ENCODE measurements around the gene PTCH2.

The PTCH2 gene

DNA sequence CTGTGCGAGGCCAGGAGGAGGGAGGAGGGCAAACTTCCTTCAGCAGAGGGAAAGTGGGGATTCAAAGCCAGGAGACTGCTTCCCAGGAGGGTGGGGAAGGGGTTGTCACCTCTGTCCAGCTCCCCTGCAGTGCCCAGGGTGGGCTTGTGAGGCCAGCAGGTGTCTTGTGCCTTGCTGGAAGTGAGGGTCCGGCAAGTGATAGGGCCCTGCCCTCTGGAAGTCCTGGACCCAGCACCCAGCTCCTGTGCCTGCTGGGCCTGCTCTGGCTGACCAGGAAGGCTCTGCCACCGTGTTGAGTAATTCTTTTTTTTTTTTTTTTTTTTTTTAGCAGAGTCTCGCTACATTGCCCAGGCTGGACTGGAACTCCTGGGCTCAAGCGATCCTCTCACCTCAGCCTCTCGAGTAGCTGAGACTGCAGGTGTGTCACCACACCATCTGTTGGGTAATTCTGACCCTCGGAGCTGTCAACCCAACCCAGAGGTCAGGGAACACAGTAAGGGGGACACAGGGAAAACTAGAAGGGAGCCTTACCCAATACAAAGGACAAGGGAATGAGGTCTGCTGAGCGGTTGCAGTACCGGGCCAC is 56.1 kb downstream of the PTCH2 start:
- H3K4me3 ChIP-seq (ENCODE audit: low read length): no peak overlapping the region
- no peak for DNase-seq (ENCODE audit: low read depth)
- TF ChIP-seq, protein P1, sequence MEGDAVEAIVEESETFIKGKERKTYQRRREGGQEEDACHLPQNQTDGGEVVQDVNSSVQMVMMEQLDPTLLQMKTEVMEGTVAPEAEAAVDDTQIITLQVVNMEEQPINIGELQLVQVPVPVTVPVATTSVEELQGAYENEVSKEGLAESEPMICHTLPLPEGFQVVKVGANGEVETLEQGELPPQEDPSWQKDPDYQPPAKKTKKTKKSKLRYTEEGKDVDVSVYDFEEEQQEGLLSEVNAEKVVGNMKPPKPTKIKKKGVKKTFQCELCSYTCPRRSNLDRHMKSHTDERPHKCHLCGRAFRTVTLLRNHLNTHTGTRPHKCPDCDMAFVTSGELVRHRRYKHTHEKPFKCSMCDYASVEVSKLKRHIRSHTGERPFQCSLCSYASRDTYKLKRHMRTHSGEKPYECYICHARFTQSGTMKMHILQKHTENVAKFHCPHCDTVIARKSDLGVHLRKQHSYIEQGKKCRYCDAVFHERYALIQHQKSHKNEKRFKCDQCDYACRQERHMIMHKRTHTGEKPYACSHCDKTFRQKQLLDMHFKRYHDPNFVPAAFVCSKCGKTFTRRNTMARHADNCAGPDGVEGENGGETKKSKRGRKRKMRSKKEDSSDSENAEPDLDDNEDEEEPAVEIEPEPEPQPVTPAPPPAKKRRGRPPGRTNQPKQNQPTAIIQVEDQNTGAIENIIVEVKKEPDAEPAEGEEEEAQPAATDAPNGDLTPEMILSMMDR (conservative IDR thresholded peaks at IDR 0.05; ENCODE audit: low read depth, low read length): no peak

DNA sequence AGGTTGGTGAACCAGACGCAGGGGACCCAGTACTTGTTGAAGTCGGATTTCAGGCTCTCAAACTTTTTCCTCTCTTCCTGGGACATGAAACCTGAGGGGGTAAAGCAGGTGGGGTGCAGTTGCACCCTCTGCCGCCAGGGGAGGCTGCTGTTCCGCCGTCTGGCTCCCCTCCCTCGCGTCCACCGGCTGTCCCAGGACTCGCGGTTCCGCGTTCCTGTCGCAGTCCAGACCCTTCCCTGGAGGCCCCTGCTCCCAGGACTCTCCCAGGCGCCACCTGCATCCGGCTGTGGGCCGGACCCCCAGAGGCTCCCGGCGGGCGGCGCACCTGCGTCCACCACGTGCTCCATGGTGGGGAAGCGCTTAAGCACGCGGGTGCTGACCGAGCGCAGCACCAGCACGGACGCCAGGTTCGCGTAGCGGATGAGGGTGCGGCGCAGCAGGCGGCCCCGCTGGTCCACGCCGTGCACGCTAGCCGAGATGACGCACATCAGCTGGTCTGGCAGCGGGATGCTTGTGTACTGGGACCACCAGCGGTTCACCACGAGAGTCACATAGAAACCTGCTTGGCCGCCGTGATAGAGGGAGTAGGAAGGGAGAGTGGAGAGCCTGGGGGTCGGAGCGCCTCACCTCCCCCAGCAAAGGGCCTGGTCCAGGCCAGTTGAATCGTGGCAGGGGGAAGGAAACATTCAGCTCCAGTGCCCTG is 56.8 kb downstream of the PTCH2 start:
- TF ChIP-seq, protein P1 (conservative IDR thresholded peaks at IDR 0.05; ENCODE audit: low read depth, low read length): peak; percentile 100
- DNase-seq (ENCODE audit: low read depth): no peak
- H3K4me3 ChIP-seq (ENCODE audit: low read length): peak overlapping the region; percentile 44

DNA sequence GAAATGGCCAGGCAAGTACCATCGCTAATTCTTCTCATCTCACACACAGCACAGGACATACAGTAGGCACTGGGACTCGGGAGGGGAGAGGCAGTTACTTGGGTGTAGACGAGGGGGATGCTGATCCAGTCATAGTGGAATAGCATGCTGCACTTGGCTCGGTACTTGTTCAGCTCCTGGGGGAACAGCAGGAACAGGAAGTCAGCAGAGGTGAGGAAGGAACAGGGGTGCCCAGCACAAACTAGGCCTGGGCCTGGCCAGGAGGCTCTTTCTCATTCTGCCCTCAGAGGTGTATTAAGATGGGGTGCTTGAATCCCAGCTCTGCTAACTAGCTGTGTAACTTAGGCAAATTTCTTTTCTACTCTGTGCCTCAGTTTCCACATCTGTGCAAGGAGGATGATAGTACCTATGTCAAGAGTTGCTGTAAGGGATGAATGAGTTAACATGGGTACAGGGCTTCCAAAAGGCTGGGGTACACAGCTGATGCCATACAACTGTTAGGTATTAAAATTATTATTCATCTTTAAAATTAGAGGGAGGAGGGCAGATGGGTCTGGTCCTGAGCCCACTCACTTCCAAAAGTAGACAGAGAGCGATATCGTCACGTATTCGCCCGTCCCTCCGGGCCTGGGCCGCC is 57.4 kb downstream of the PTCH2 start:
- TF ChIP-seq, protein P1 (conservative IDR thresholded peaks at IDR 0.05; ENCODE audit: low read depth, low read length): no peak
- DNase-seq (ENCODE audit: low read depth): no peak
- H3K4me3 ChIP-seq (ENCODE audit: low read length): peak overlapping the region; percentile 44

DNA sequence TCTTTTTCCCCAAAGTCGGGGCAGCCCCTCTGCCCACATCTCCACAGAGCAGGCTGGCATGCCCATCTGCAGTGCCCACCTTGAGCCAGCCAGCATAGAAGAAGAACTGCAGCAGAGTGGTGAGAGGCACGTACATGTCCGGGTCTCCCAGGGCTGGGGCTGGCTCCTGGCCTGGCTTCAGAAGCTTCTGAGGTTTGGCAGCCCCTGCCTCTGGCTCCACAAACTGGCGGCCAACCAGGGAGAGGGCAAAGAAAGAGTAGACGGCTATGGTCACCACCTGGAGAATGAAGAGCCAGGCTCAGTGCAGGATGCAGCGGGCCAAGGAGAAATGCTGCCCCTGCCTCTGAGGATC is 58.0 kb downstream of the PTCH2 start:
- TF ChIP-seq, protein P1 (conservative IDR thresholded peaks at IDR 0.05; ENCODE audit: low read depth, low read length): no peak
- no peak overlapping the region for H3K4me3 ChIP-seq (ENCODE audit: low read length)

DNA sequence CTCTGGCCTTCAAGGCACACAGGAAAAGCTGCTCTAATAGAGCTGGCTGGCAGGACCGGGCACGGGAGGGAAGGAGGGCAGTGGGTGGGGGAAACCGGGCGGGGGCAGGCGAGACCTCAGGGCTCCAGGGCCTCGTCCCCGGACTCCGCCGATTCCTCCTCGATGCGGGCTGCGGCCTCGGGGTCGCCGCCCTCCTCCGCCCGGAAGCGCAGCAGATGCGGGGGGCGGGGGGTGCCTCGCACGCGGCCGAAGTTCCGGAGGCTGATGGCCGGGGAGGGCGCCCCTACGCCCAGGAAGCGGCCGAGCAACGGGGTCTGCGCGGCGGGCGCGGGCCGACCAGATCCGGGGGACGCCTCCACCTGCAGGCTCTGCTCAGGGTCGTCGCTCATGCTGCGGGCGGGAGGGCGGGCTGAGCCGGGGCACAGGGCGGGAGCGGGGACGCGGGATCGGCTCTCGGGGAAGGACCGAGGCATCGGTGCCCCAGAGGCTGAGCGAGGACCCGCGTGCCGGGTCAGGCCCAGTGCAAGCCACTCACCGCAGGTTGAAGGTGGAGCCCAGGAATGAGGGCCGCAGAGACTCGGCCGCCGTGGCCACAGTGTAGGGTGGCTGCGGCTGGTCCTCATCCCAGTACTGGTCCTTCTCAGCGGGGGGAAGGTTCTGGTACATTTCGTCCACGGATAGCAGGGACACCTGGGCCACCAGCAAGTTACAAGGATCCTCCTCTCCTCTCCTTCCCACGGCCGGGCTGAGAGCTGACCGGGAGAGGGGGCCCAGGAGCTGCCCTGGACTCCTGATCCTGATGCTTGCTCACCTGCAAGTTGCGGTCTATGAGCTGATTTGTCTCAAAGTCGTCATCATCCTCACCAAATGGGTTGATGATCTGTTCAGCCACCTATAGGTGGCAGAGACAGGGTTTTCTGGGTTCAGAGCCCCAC is 58.7 kb downstream of the PTCH2 start:
- TF ChIP-seq, protein P1 (conservative IDR thresholded peaks at IDR 0.05; ENCODE audit: low read depth, low read length): peak; percentile 37
- H3K4me3 ChIP-seq (ENCODE audit: low read length): peak overlapping the region; percentile 33
- no peak for DNase-seq (ENCODE audit: low read depth)

More for the DNA sequence above, 58.0 kb downstream of the PTCH2 start:
- DNase-seq (ENCODE audit: low read depth): no peak

DNA sequence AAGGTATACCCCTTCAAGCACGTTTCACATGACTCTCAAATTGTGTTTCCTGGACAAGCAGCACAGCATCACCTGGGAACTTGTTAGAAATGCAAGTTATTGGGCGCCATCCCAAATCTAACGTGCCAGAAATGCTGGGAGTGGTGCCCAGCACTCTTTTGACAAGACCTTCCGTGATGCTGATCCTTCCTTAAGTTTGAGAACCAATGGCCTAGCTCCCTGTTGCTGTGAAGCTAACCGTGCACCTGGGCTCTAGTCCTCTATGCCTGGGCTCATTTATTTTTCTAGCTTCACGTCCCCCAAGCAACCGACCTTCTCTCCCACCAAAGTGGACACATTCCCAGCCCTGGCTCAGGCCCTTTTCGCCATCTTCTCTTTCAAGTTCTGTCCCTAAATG is 59.4 kb downstream of the PTCH2 start:
- H3K4me3 ChIP-seq (ENCODE audit: low read length): peak overlapping the region; percentile 33
- DNase-seq (ENCODE audit: low read depth): no peak
- TF ChIP-seq, protein P1 (conservative IDR thresholded peaks at IDR 0.05; ENCODE audit: low read depth, low read length): no peak

Measured in retinal pigment epithelial cell (primary cell).